Measurements from ENCODE around the gene PDZD8.
"Not testable (repeated sequence)": the region's sequence is repeated elsewhere in the genome, so short reads cannot be mapped to it uniquely, and the experiment has no call there.

The PDZD8 gene

GRCh38 chr10:117249493-117250093 is 125.6 kb downstream of the PDZD8 start:
- no peak for DNase-seq

GRCh38 chr10:117248750-117249465 is 126.3 kb downstream of the PDZD8 start:
- no peak for DNase-seq

- DNase-seq = no peak
These were observed 128.1 kb downstream of the PDZD8 start for GRCh38 chr10:117246997-117247671.

GRCh38 chr10:117242463-117242832 is 132.8 kb downstream of the PDZD8 start:
- no peak for DNase-seq

- no peak for DNase-seq
These were observed 133.4 kb downstream of the PDZD8 start for GRCh38 chr10:117241541-117242462.

GRCh38 chr10:117240621-117241529 is 134.4 kb downstream of the PDZD8 start, which contains the start of gene SLC18A2:
SLC18A2 (plus strand) TSS chr10:117241114; CDS start chr10:117241694, 580 bp downstream.
- no peak for DNase-seq

- no peak for DNase-seq
These were observed 135.3 kb downstream of the PDZD8 start for GRCh38 chr10:117239721-117240620.

- DNase-seq = no peak
These were observed 136.2 kb downstream of the PDZD8 start for GRCh38 chr10:117239051-117239450.

- no peak for DNase-seq
These were observed 137.7 kb downstream of the PDZD8 start for GRCh38 chr10:117237401-117237991.

GRCh38 chr10:117230107-117230506 is 145.1 kb downstream of the PDZD8 start:
- not testable (repeated sequence) for DNase-seq

GRCh38 chr10:117228210-117228609 is 147.0 kb downstream of the PDZD8 start:
- DNase-seq = no peak

All from activated CD4-positive, alpha-beta T cell treated with anti-CD3 and anti-CD28 coated beads for 48 hours (primary cell).